GM23248 (cell line): ENCODE measurements around the gene HCFC1R1. TPM values are rescaled to one million over a fixed set of nuclear protein-coding genes. Genes with fewer than 3 reads are reported as not detected.
A peak's percentile ranks its signal among the peaks of the same experiment; 100 is the strongest.

Experiments used
- DNase-seq: peaks from one replicate; pipeline ENCODE4 v3.0.0-alpha.2; 2015
- H2AFZ ChIP-seq: fragments of 200-600 bp; sonication (generic); 2 replicates; pipeline ENCODE4 v1.6.1; 2016; ENCODE audit warnings: antibody characterized with exemption
- H3F3A ChIP-seq: fragments of 200-600 bp; sonication (generic); 2 replicates; pipeline ENCODE4 v1.6.1; 2016; ENCODE audit warnings: mild to moderate bottlenecking, antibody characterized with exemption, mixed run types; ENCODE audit not compliant: insufficient read depth
- H3K27ac ChIP-seq: fragments of 200-600 bp; sonication (generic); 2 replicates; pipeline ENCODE4 v1.5.1; 2016; ENCODE audit warnings: mild to moderate bottlenecking
- H3K27me3 ChIP-seq: fragments of 200-600 bp; sonication (generic); replicated peaks from 2 replicates; pipeline ENCODE4 v1.6.1; 2016; ENCODE audit warnings: mild to moderate bottlenecking; ENCODE audit not compliant: insufficient read depth
- H3K36me3 ChIP-seq: fragments of 200-600 bp; sonication (generic); 2 replicates; pipeline ENCODE4 v1.6.1; 2016; ENCODE audit warnings: low read depth, mild to moderate bottlenecking
- H3K4me1 ChIP-seq: fragments of 200-600 bp; sonication (generic); 2 replicates; pipeline ENCODE4 v1.6.1; 2016; ENCODE audit warnings: mild to moderate bottlenecking; ENCODE audit not compliant: insufficient read depth
- H3K4me2 ChIP-seq: fragments of 200-600 bp; sonication (generic); one replicate; pipeline ENCODE4 v1.6.1; 2016; ENCODE audit warnings: mild to moderate bottlenecking; ENCODE audit not compliant: unreplicated experiment
- H3K4me3 ChIP-seq: fragments of 200-600 bp; sonication (generic); 2 replicates; pipeline ENCODE4 v1.5.1; 2016; ENCODE audit warnings: mild to moderate bottlenecking
- H3K79me2 ChIP-seq: fragments of 200-600 bp; sonication (generic); 2 replicates; pipeline ENCODE4 v1.6.1; 2016; ENCODE audit warnings: mild to moderate bottlenecking; ENCODE audit not compliant: insufficient read depth
- H3K9ac ChIP-seq: fragments of 200-600 bp; sonication (generic); 2 replicates; pipeline ENCODE4 v1.6.1; 2016; ENCODE audit warnings: mild to moderate bottlenecking
- H3K9me2 ChIP-seq: fragments of 200-600 bp; sonication (generic); 2 replicates; pipeline ENCODE4 v1.6.1; 2016; ENCODE audit warnings: mixed run types, mild to moderate bottlenecking, moderate library complexity; ENCODE audit not compliant: insufficient read depth
- H3K9me3 ChIP-seq: fragments of 200-600 bp; sonication (generic); one replicate; pipeline ENCODE4 v1.6.1; 2017; ENCODE audit warnings: low read depth
- H4K20me1 ChIP-seq: fragments of 200-600 bp; sonication (generic); 2 replicates; pipeline ENCODE4 v1.6.0; 2016; ENCODE audit not compliant: insufficient read depth
- EZH2 ChIP-seq: fragments of 200-600 bp; sonication (generic); IDR thresholded peaks from 2 replicates; pipeline ENCODE4 v1.6.1; 2018; ENCODE audit warnings: antibody characterized with exemption, mild to moderate bottlenecking; ENCODE audit not compliant: insufficient read depth, poor library complexity, severe bottlenecking
- EZH2phosphoT487 ChIP-seq: fragments of 200-600 bp; sonication (generic); IDR thresholded peaks from 2 replicates; pipeline ENCODE4 v1.6.1; 2018; ENCODE audit warnings: antibody characterized with exemption, moderate library complexity, mild to moderate bottlenecking, low read depth; ENCODE audit not compliant: insufficient read depth
- WGBS, 2 experiments: methylation state at CpG; one replicate each; pipeline ENCODE4 v1.1.6; 2015 to 2017; ENCODE audit warnings: low lambda C conversion rate in 2 of 2, low coverage in 1 of 2; ENCODE audit errors: missing lambda C conversion rate in 2 of 2; 5-methylcytosine and 5-hydroxymethylcytosine counted together
- in situ Hi-C: fragments of 300-500 bp; cut with MboI; formaldehyde crosslinking; loops from 2 replicates; pipeline ENCODE4 v1.15.0; 2020
- polyA plus RNA-seq: library from polyadenylated mRNA; unstranded; fragments of >200 nt; fragmentation: Nextera tagmentation; extraction: Ambion mirVana; gene quantifications from 2 replicates; pipeline ENCODE4 v1.2.1, GENCODE V29; 2016
- total RNA-seq: library from RNA; depleted of rRNA; stranded (reverse); fragments of >200 nt; shearing (Covaris generic); gene quantifications from 2 replicates; pipeline ENCODE4 v1.2.3, GENCODE V29; 2014

HCFC1R1 gene
- total and polyA plus RNA-seq, 2 experiments from 2014 or later, result 7.2 to 53.2 TPM

GRCh38 chr16:3012246-3012645 lies 11.5 kb downstream of the HCFC1R1 start:
- no peak overlapping the region for H3K4me2 ChIP-seq
- peaks cover 13% of the 10 kb centered on the region; the same call in 1 of the 2 replicates for H3K27me3 ChIP-seq
- no peaks in the 10 kb centered on the region for H4K20me1 ChIP-seq
- 7 to 11% methylated on average over 17 to 19 of the region's 19 CpGs for WGBS, 2 experiments
- H3K36me3 ChIP-seq, result no peaks in the 10 kb centered on the region
- no peaks in the 10 kb centered on the region for H3K9me2 ChIP-seq
- H3K4me1 ChIP-seq, result peaks cover 6% of the 10 kb centered on the region; the same call in 1 of the 2 replicates
- H3F3A ChIP-seq, result no peaks in the 10 kb centered on the region
- peak; percentile 53 for TF ChIP-seq EZH2
- no peak for TF ChIP-seq EZH2phosphoT487
- DNase-seq, result no peak
- H3K9ac ChIP-seq, result no peak overlapping the region
- in situ Hi-C loops, result no loop called here
- no peaks in the 10 kb centered on the region for H3K79me2 ChIP-seq
- H3K9me3 ChIP-seq, result no peaks in the 10 kb centered on the region
- H3K27ac ChIP-seq, result no peak overlapping the region
- no peak overlapping the region for H3K4me3 ChIP-seq
- no peak overlapping the region for H2AFZ ChIP-seq

GRCh38 chr16:3010510-3010909 lies 13.2 kb downstream of the HCFC1R1 start:
- Histone ChIP-seq H3K4me2 (no peak overlapping the region), H3K27ac (no peak overlapping the region), H3K9ac (no peak overlapping the region)

GRCh38 chr16:3009568-3010390 lies 14.0 kb downstream of the HCFC1R1 start:
- Histone ChIP-seq H3K27ac (no peak overlapping the region), H2AFZ (no peak overlapping the region), H3F3A (no peaks in the 10 kb centered on the region), H3K9me2 (no peaks in the 10 kb centered on the region), H3K4me3 (no peak overlapping the region), H3K9ac (no peak overlapping the region), H3K27me3 (peaks cover 13% of the 10 kb centered on the region; the same call in 1 of the 2 replicates), H3K36me3 (no peaks in the 10 kb centered on the region), H3K4me2 (no peak overlapping the region), H3K4me1 (peaks cover 6% of the 10 kb centered on the region; the same call in 1 of the 2 replicates), H4K20me1 (no peaks in the 10 kb centered on the region), H3K79me2 (no peaks in the 10 kb centered on the region), H3K9me3 (no peaks in the 10 kb centered on the region)
- in situ Hi-C loops, result no loop called here
- peak; percentile 42 for DNase-seq
- no peak for TF ChIP-seq EZH2
- no peak for TF ChIP-seq EZH2phosphoT487
- 29% methylated on average over 18 to 21 of the region's 21 CpGs for WGBS, 2 experiments

More at GRCh38 chr16:3010510-3010909, 13.2 kb downstream of the HCFC1R1 start:
- Histone ChIP-seq H3K79me2 (no peaks in the 10 kb centered on the region), H3K36me3 (no peaks in the 10 kb centered on the region), H3K4me1 (peaks cover 6% of the 10 kb centered on the region; the same call in 1 of the 2 replicates), H4K20me1 (no peaks in the 10 kb centered on the region), H3F3A (no peaks in the 10 kb centered on the region), H2AFZ (no peak overlapping the region), H3K4me3 (no peak overlapping the region), H3K9me3 (no peaks in the 10 kb centered on the region), H3K27me3 (peaks cover 13% of the 10 kb centered on the region; the same call in 1 of the 2 replicates), H3K9me2 (no peaks in the 10 kb centered on the region)
- in situ Hi-C loops, result no loop called here
- DNase-seq, result no peak
- WGBS, 2 experiments, result 85 to 88% methylated on average over 8 of the region's 8 CpGs
- TF ChIP-seq EZH2 (no peak), EZH2phosphoT487 (no peak)

- Histone ChIP-seq H3K27me3 (peaks cover 13% of the 10 kb centered on the region; the same call in 1 of the 2 replicates), H3K4me3 (no peak overlapping the region), H3K9me3 (no peaks in the 10 kb centered on the region), H3K9ac (no peak overlapping the region), H3K4me2 (no peak overlapping the region), H3F3A (no peaks in the 10 kb centered on the region), H3K79me2 (no peaks in the 10 kb centered on the region), H3K27ac (no peak overlapping the region), H3K9me2 (no peaks in the 10 kb centered on the region), H3K36me3 (no peaks in the 10 kb centered on the region), H2AFZ (no peak overlapping the region), H4K20me1 (no peaks in the 10 kb centered on the region), H3K4me1 (peaks cover 6% of the 10 kb centered on the region; the same call in 1 of the 2 replicates)
- TF ChIP-seq EZH2, result no peak
- no peak for TF ChIP-seq EZH2phosphoT487
- in situ Hi-C loops, result no loop called here
- DNase-seq, result no peak
- WGBS, 2 experiments, result 56 to 59% methylated on average over 4 of the region's 4 CpGs
Measured at GRCh38 chr16:3008690-3009037, 15.1 kb downstream of the HCFC1R1 start.
